B cell (primary cell): ENCODE results near the gene PCTP. TPM values are rescaled to one million over a fixed set of nuclear protein-coding genes. Genes with fewer than 3 reads are reported as not detected.

ENCODE experiments used
- ATAC-seq: fragments of 200-7000 bp; cut with Tn5 transposase; one replicate; pipeline ENCODE4 v1.10.0; 2021; ENCODE audit warnings: low read depth, mild to moderate bottlenecking, moderate number of reproducible peaks, moderate library complexity
- CTCF ChIA-PET: fragments of 350-600 bp; sonication (Branson Sonifier 250); formaldehyde crosslinking; loops from one replicate; lab custom pipeline; 2021; ENCODE audit warnings: antibody characterized with exemption, inconsistent platforms; lab: Charles Lee
- POLR2A ChIA-PET: fragments of 350-600 bp; sonication (Branson Sonifier 250); formaldehyde crosslinking; loops from one replicate; lab custom pipeline; 2021; ENCODE audit warnings: antibody characterized with exemption; lab: Charles Lee
- DNase-seq: peaks from one replicate; pipeline ENCODE4 v3.0.0; 2013
- H2AFZ ChIP-seq: 2 replicates; pipeline ENCODE4 v1.6.1; 2012; ENCODE audit warnings: mild to moderate bottlenecking, low read depth, low read length; ENCODE audit not compliant: insufficient read depth, poor library complexity, severe bottlenecking
- H3K27ac ChIP-seq, 2 donors: 1 replicate in 1 of 2; 2 replicates in 1 of 2; pipeline ENCODE4 v1.5.1; 2012 to 2013; ENCODE audit warnings: low read length in 2 of 2, mild to moderate bottlenecking in 2 of 2, moderate library complexity in 1 of 2
- H3K27me3 ChIP-seq, 4 experiments: fragments of 200-600 bp in 1 of 4; sonication (generic) in 1 of 4; replicated peaks in 1 of 4; 1 replicate in 2 of 4; 2 replicates in 2 of 4; pipeline versions ENCODE4 v1.6.1 to v1.7.0; 2013 to 2016; ENCODE audit warnings: low read length in 3 of 4, mild to moderate bottlenecking in 2 of 4, mixed read lengths in 1 of 4, moderate library complexity in 1 of 4; ENCODE audit not compliant: insufficient read depth in 4 of 4, control insufficient read depth in 3 of 4; ENCODE audit errors: control extremely low read depth in 1 of 4
- H3K36me3 ChIP-seq, 2 experiments: replicated peaks in 1 of 2; 1 replicate in 1 of 2; 2 replicates in 1 of 2; pipeline versions ENCODE4 v1.6.1 to v1.7.1; 2013; ENCODE audit warnings: low read length in 1 of 2; ENCODE audit not compliant: insufficient read depth in 2 of 2, control insufficient read depth in 1 of 2; ENCODE audit errors: control extremely low read depth in 1 of 2, extremely low read depth in 1 of 2
- H3K4me1 ChIP-seq, 2 donors: fragments of 200-600 bp in 1 of 2; sonication (generic) in 1 of 2; 1 replicate in 1 of 2; 2 replicates in 1 of 2; pipeline versions ENCODE4 v1.5.1 to v1.6.1; 2013 to 2017; ENCODE audit warnings: low read length in 2 of 2; ENCODE audit not compliant: control insufficient read depth in 2 of 2, insufficient read depth in 2 of 2
- H3K4me2 ChIP-seq: replicated peaks from 2 replicates; pipeline ENCODE3; 2012; ENCODE audit warnings: mild to moderate bottlenecking, low read depth, low read length; ENCODE audit not compliant: poor library complexity, severe bottlenecking
- H3K4me3 ChIP-seq, 5 experiments: fragments of 200-600 bp in 1 of 5; sonication (generic) in 1 of 5; 1 replicate in 3 of 5; 2 replicates in 2 of 5; pipeline versions ENCODE4 v1.5.1 to v1.7.0; 2011 to 2016; ENCODE audit warnings: low read length in 4 of 5, mild to moderate bottlenecking in 4 of 5, low read depth in 2 of 5, control low read depth in 1 of 5, moderate library complexity in 1 of 5; ENCODE audit not compliant: insufficient read depth in 1 of 5; ENCODE audit errors: control extremely low read depth in 1 of 5, extremely low read depth in 1 of 5
- H3K79me2 ChIP-seq: fragments of 200-600 bp; sonication (generic); one replicate; pipeline ENCODE4 v1.6.0; 2016; ENCODE audit warnings: low read length; ENCODE audit not compliant: control insufficient read depth, insufficient read depth
- H3K9ac ChIP-seq: fragments of 200-600 bp; sonication (generic); 2 replicates; pipeline ENCODE4 v1.6.1; 2017; ENCODE audit warnings: mild to moderate bottlenecking, low read length, moderate library complexity
- H3K9me3 ChIP-seq, 3 donors: one replicate each; pipeline versions ENCODE4 v1.6.1 to v1.7.1; 2013; ENCODE audit warnings: low read length in 2 of 3; ENCODE audit not compliant: control insufficient read depth in 2 of 3, insufficient read depth in 1 of 3; ENCODE audit errors: control extremely low read depth in 1 of 3
- H4K20me1 ChIP-seq: 2 replicates; pipeline ENCODE4 v1.6.0; 2012; ENCODE audit warnings: mild to moderate bottlenecking, low read length; ENCODE audit not compliant: insufficient read depth, control insufficient read depth, poor library complexity, severe bottlenecking
- H3K27ac Mint-ChIP-seq: one replicate; pipeline ENCODE4 v1.8.0; 2021; ENCODE audit warnings: mixed read lengths
- H3K27me3 Mint-ChIP-seq: one replicate; pipeline ENCODE4 v1.8.0; 2021; ENCODE audit warnings: mixed read lengths
- H3K4me1 Mint-ChIP-seq: one replicate; pipeline ENCODE4 v1.8.0; 2021; ENCODE audit warnings: mixed read lengths
- H3K4me3 Mint-ChIP-seq: one replicate; pipeline ENCODE4 v1.8.0; 2021; ENCODE audit warnings: mixed read lengths
- H3K9me3 Mint-ChIP-seq: one replicate; pipeline ENCODE4 v1.8.0; 2022; ENCODE audit warnings: mixed read lengths; ENCODE audit not compliant: insufficient read depth
- CTCF ChIP-seq: fragments of 200-600 bp; IDR thresholded peaks from one replicate; pipeline ENCODE4 v1.8.0; 2022; ENCODE audit warnings: antibody characterized with exemption, mild to moderate bottlenecking
- EZH2 ChIP-seq: IDR thresholded peaks from 2 replicates; pipeline ENCODE4 v1.6.1; 2012; ENCODE audit warnings: borderline replicate concordance, low read depth, mild to moderate bottlenecking, moderate library complexity, low read length; ENCODE audit not compliant: insufficient read depth, poor library complexity, severe bottlenecking
- whole genome bisulfite sequencing: methylation state at CpG from one replicate; pipeline ENCODE4 v1.1.5; 2013; ENCODE audit warnings: missing lambda C conversion rate; ENCODE audit not compliant: insufficient coverage; 5-methylcytosine and 5-hydroxymethylcytosine counted together
- intact Hi-C: fragments of 100-400 bp; cut with micrococcal nuclease; formaldehyde crosslinking; loops from one replicate; pipeline ENCODE4 v1.10.0; 2022
- polyA plus RNA-seq: library from polyadenylated mRNA; depleted of rRNA; stranded (reverse); fragments of >200 nt; gene quantifications from 2 replicates; pipeline ENCODE4 v1.2.3, GENCODE V29; 2012
- total RNA-seq, 2 donors: library from RNA; stranded (reverse); fragments of 120-200 nt in 1 of 2; gene quantifications; 1 replicate in 1 of 2; 2 replicates in 1 of 2; pipeline versions ENCODE4 v1.2.3 to v1.2.4, GENCODE V29; 2013 to 2022

Gene PCTP
- total and polyA plus RNA-seq, 2 donors (not counting 1 experiment from before 2014, with no cell fraction given), result 3.2 to 9.0 TPM

GRCh38 chr17:55727275-55727674 is 23.6 kb upstream of the PCTP start:
- ChIA-PET CTCF (interaction anchor here (2.2 kb wide), 1 partner anchor 9 kb away, joined by 7 read pairs; no protein-coding TSS in a partner anchor), POLR2A (no interaction called here)
- no peak for ATAC-seq
- Histone ChIP-seq H3K9ac (no peak overlapping the region), H3K79me2 (no peaks in the 10 kb centered on the region), H3K27me3 (peaks cover 0 to 11% (median 5%) of the 10 kb centered on the region in 4 experiments), H3K4me3 (no peak overlapping the region), H3K36me3 (no peaks in the 10 kb centered on the region), H3K9me3 (no peaks in the 10 kb centered on the region), H2AFZ (no peak overlapping the region), H3K4me1 (peaks cover 0 to 5% of the 10 kb centered on the region in 2 donors), H4K20me1 (no peaks in the 10 kb centered on the region), H3K27ac (no peak overlapping the region), H3K4me2 (no peak overlapping the region)
- intact Hi-C loops, result no loop called here
- H3K9me3 Mint-ChIP-seq, result no peaks in the 10 kb centered on the region
- H3K27me3 Mint-ChIP-seq, result peaks cover 28% of the 10 kb centered on the region
- WGBS, result 100% methylated on average over 2 of the region's 6 CpGs
- H3K4me1 Mint-ChIP-seq, result peaks cover 4% of the 10 kb centered on the region
- no peak for TF ChIP-seq CTCF
- TF ChIP-seq EZH2, result no peak
- no peak for DNase-seq
- no peak overlapping the region for H3K4me3 Mint-ChIP-seq
- no peak overlapping the region for H3K27ac Mint-ChIP-seq

GRCh38 chr17:55727920-55728319 is 22.9 kb upstream of the PCTP start:
- WGBS, result no CpG with 5 or more reads among the region's 1 CpG

More at GRCh38 chr17:55727920-55728319, 22.9 kb upstream of the PCTP start:
- intact Hi-C loops, result no loop called here
- H3K4me1 Mint-ChIP-seq, result peaks cover 4% of the 10 kb centered on the region
- ChIA-PET CTCF (interaction anchor here (2.2 kb wide), 1 partner anchor 10 kb away, joined by 7 read pairs; no protein-coding TSS in a partner anchor), POLR2A (no interaction called here)
- H3K27me3 ChIP-seq, result peaks cover 0 to 11% (median 3%) of the 10 kb centered on the region in 4 experiments
- H3K27ac ChIP-seq, result no peak overlapping the region
- no peaks in the 10 kb centered on the region for H3K9me3 ChIP-seq
- H3K4me1 ChIP-seq, result peaks cover 0 to 5% of the 10 kb centered on the region in 2 donors
- no peak for TF ChIP-seq EZH2
- TF ChIP-seq CTCF, result no peak
- ATAC-seq (no peak), DNase-seq (no peak)
- no peaks in the 10 kb centered on the region for H4K20me1 ChIP-seq
- no peak overlapping the region for H2AFZ ChIP-seq
- H3K36me3 ChIP-seq, result no peaks in the 10 kb centered on the region
- no peaks in the 10 kb centered on the region for H3K79me2 ChIP-seq
- no peak overlapping the region for H3K4me2 ChIP-seq
- H3K4me3 ChIP-seq, result no peak overlapping the region
- H3K4me3 Mint-ChIP-seq, result no peak overlapping the region
- H3K9me3 Mint-ChIP-seq, result no peaks in the 10 kb centered on the region
- peaks cover 27% of the 10 kb centered on the region for H3K27me3 Mint-ChIP-seq
- no peak overlapping the region for H3K27ac Mint-ChIP-seq
- no peak overlapping the region for H3K9ac ChIP-seq
